ENCODE results near the gene SMPD2.
"Not testable (repeated sequence)": the region's sequence is repeated elsewhere in the genome, so short reads cannot be mapped to it uniquely, and the experiment has no call there.

The SMPD2 gene

GRCh38 chr6:109456111-109456583 lies 15.6 kb downstream of the SMPD2 start:
- peaks cover 47% of the 10 kb centered on the region for H3K4me1 ChIP-seq (ENCODE audit: control insufficient read depth, insufficient read depth, low read length)
- peak overlapping the region; percentile 72 for H3K9ac ChIP-seq (ENCODE audit: low read length)

GRCh38 chr6:109456710-109457561 lies 16.4 kb downstream of the SMPD2 start:
- H3K36me3 ChIP-seq (ENCODE audit: control insufficient read depth, insufficient read depth, low read length), result peaks cover 4% of the 10 kb centered on the region
- H3K9me3 ChIP-seq (ENCODE audit: control insufficient read depth, low read length), result no peaks in the 10 kb centered on the region
- peak overlapping the region; percentile 72 for H3K9ac ChIP-seq (ENCODE audit: low read length)
- peak overlapping the region; percentile 58 for H3K4me3 ChIP-seq (ENCODE audit: low read length)
- peaks cover 47% of the 10 kb centered on the region for H3K4me1 ChIP-seq (ENCODE audit: control insufficient read depth, insufficient read depth, low read length)
- no peaks in the 10 kb centered on the region for H3K27me3 ChIP-seq (ENCODE audit: control insufficient read depth, insufficient read depth, low read length)

More at GRCh38 chr6:109456111-109456583, 15.6 kb downstream of the SMPD2 start:
- H3K36me3 ChIP-seq (ENCODE audit: control insufficient read depth, insufficient read depth, low read length), result peaks cover 4% of the 10 kb centered on the region
- no peaks in the 10 kb centered on the region for H3K9me3 ChIP-seq (ENCODE audit: control insufficient read depth, low read length)
- H3K4me3 ChIP-seq (ENCODE audit: low read length), result peak overlapping the region; percentile 58
- H3K27me3 ChIP-seq (ENCODE audit: control insufficient read depth, insufficient read depth, low read length), result no peaks in the 10 kb centered on the region

- no peak overlapping the region for H3K4me3 ChIP-seq (ENCODE audit: low read length)
- peaks cover 47% of the 10 kb centered on the region for H3K4me1 ChIP-seq (ENCODE audit: control insufficient read depth, insufficient read depth, low read length)
- H3K9ac ChIP-seq (ENCODE audit: low read length), result no peak overlapping the region
Observed at GRCh38 chr6:109457562-109457996, 17.1 kb downstream of the SMPD2 start.

GRCh38 chr6:109458774-109459531 lies 18.4 kb downstream of the SMPD2 start:
- no peaks in the 10 kb centered on the region for H3K36me3 ChIP-seq (ENCODE audit: control insufficient read depth, insufficient read depth, low read length)
- no peak overlapping the region for H3K4me3 ChIP-seq (ENCODE audit: low read length)
- H3K9ac ChIP-seq (ENCODE audit: low read length), result no peak overlapping the region
- peaks cover 41% of the 10 kb centered on the region for H3K4me1 ChIP-seq (ENCODE audit: control insufficient read depth, insufficient read depth, low read length)
- no peaks in the 10 kb centered on the region for H3K27me3 ChIP-seq (ENCODE audit: control insufficient read depth, insufficient read depth, low read length)
- H3K9me3 ChIP-seq (ENCODE audit: control insufficient read depth, low read length), result no peaks in the 10 kb centered on the region

More at GRCh38 chr6:109457562-109457996, 17.1 kb downstream of the SMPD2 start:
- H3K36me3 ChIP-seq (ENCODE audit: control insufficient read depth, insufficient read depth, low read length), result no peaks in the 10 kb centered on the region
- no peaks in the 10 kb centered on the region for H3K27me3 ChIP-seq (ENCODE audit: control insufficient read depth, insufficient read depth, low read length)
- H3K9me3 ChIP-seq (ENCODE audit: control insufficient read depth, low read length), result no peaks in the 10 kb centered on the region

GRCh38 chr6:109460161-109460829 lies 19.8 kb downstream of the SMPD2 start:
- H3K9ac ChIP-seq (ENCODE audit: low read length), result no peak overlapping the region
- H3K4me1 ChIP-seq (ENCODE audit: control insufficient read depth, insufficient read depth, low read length), result peaks cover 33% of the 10 kb centered on the region
- no peaks in the 10 kb centered on the region for H3K9me3 ChIP-seq (ENCODE audit: control insufficient read depth, low read length)
- H3K4me3 ChIP-seq (ENCODE audit: low read length), result no peak overlapping the region
- H3K27me3 ChIP-seq (ENCODE audit: control insufficient read depth, insufficient read depth, low read length), result no peaks in the 10 kb centered on the region
- peaks cover 3% of the 10 kb centered on the region for H3K36me3 ChIP-seq (ENCODE audit: control insufficient read depth, insufficient read depth, low read length)

- H3K4me1 ChIP-seq (ENCODE audit: control insufficient read depth, insufficient read depth, low read length), result peaks cover 38% of the 10 kb centered on the region
- not testable (repeated sequence) for H3K36me3 ChIP-seq (ENCODE audit: control insufficient read depth, insufficient read depth, low read length); H3K27me3 ChIP-seq (ENCODE audit: control insufficient read depth, insufficient read depth, low read length); H3K9me3 ChIP-seq (ENCODE audit: control insufficient read depth, low read length); H3K9ac ChIP-seq (ENCODE audit: low read length); H3K4me3 ChIP-seq (ENCODE audit: low read length)
Observed at GRCh38 chr6:109461205-109461604, 20.7 kb downstream of the SMPD2 start.

GRCh38 chr6:109461733-109462526 lies 21.4 kb downstream of the SMPD2 start:
- Histone ChIP-seq H3K9ac (ENCODE audit: low read length) (no peak overlapping the region), H3K4me3 (ENCODE audit: low read length) (no peak overlapping the region), H3K27me3 (ENCODE audit: control insufficient read depth, insufficient read depth, low read length) (no peaks in the 10 kb centered on the region), H3K4me1 (ENCODE audit: control insufficient read depth, insufficient read depth, low read length) (peaks cover 37% of the 10 kb centered on the region), H3K36me3 (ENCODE audit: control insufficient read depth, insufficient read depth, low read length) (peaks cover 8% of the 10 kb centered on the region), H3K9me3 (ENCODE audit: control insufficient read depth, low read length) (no peaks in the 10 kb centered on the region)

GRCh38 chr6:109465772-109466171 lies 25.2 kb downstream of the SMPD2 start:
- Histone ChIP-seq H3K4me1 (ENCODE audit: control insufficient read depth, insufficient read depth, low read length) (peaks cover 15% of the 10 kb centered on the region), H3K9ac (ENCODE audit: low read length) (no peak overlapping the region), H3K4me3 (ENCODE audit: low read length) (no peak overlapping the region), H3K27me3 (ENCODE audit: control insufficient read depth, insufficient read depth, low read length) (no peaks in the 10 kb centered on the region), H3K36me3 (ENCODE audit: control insufficient read depth, insufficient read depth, low read length) (peaks cover 8% of the 10 kb centered on the region), H3K9me3 (ENCODE audit: control insufficient read depth, low read length) (no peaks in the 10 kb centered on the region)

GRCh38 chr6:109466212-109466923 lies 25.8 kb downstream of the SMPD2 start:
- Histone ChIP-seq H3K4me3 (ENCODE audit: low read length) (no peak overlapping the region), H3K27me3 (ENCODE audit: control insufficient read depth, insufficient read depth, low read length) (no peaks in the 10 kb centered on the region), H3K9me3 (ENCODE audit: control insufficient read depth, low read length) (no peaks in the 10 kb centered on the region), H3K4me1 (ENCODE audit: control insufficient read depth, insufficient read depth, low read length) (peaks cover 15% of the 10 kb centered on the region), H3K36me3 (ENCODE audit: control insufficient read depth, insufficient read depth, low read length) (peaks cover 8% of the 10 kb centered on the region), H3K9ac (ENCODE audit: low read length) (no peak overlapping the region)

GRCh38 chr6:109467696-109468095 lies 27.2 kb downstream of the SMPD2 start:
- Histone ChIP-seq H3K9ac (ENCODE audit: low read length) (no peak overlapping the region), H3K4me1 (ENCODE audit: control insufficient read depth, insufficient read depth, low read length) (peaks cover 15% of the 10 kb centered on the region), H3K4me3 (ENCODE audit: low read length) (no peak overlapping the region), H3K27me3 (ENCODE audit: control insufficient read depth, insufficient read depth, low read length) (no peaks in the 10 kb centered on the region), H3K36me3 (ENCODE audit: control insufficient read depth, insufficient read depth, low read length) (peaks cover 13% of the 10 kb centered on the region), H3K9me3 (ENCODE audit: control insufficient read depth, low read length) (no peaks in the 10 kb centered on the region)
